Measurements from ENCODE around the gene ACAA1.

Gene ACAA1

GRCh38 chr3:38154033-38154494 is 17.1 kb upstream of the ACAA1 start:
- TF ChIP-seq CTCF (conservative IDR thresholded peaks at IDR 0.05; ENCODE audit: control insufficient read depth, insufficient read depth, low read depth, low read length): no peak

GRCh38 chr3:38153221-38153620 is 16.3 kb upstream of the ACAA1 start:
- no peak for TF ChIP-seq CTCF (conservative IDR thresholded peaks at IDR 0.05; ENCODE audit: control insufficient read depth, insufficient read depth, low read depth, low read length)
- no peak for DNase-seq (ENCODE audit: low read depth)

More at GRCh38 chr3:38154033-38154494, 17.1 kb upstream of the ACAA1 start:
- DNase-seq (ENCODE audit: low read depth): peak; percentile 96
- H3K4me3 ChIP-seq (ENCODE audit: control insufficient read depth, low read depth, low read length): no peak overlapping the region

DNA sequence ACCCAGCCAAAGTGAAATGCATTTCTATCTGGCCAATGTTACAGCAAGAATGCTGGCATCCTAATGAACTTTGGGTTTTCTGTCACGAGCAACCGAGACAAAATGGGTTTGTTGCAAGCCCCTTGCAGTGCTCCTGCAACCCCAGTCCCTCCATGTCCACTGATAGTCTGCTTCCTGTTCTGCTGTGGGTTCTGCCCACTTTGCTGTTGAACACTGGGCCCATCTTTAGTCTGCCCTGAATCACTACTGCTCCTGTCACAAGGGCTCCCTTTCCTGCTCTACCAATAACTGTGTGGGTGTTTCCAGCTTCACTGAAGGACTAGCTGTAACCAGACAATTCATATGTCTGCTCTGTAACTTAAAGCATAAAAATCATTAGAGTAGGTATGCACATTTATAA is 15.7 kb upstream of the ACAA1 start:
- no peak overlapping the region for H3K4me3 ChIP-seq (ENCODE audit: control insufficient read depth, low read depth, low read length)
- TF ChIP-seq CTCF (conservative IDR thresholded peaks at IDR 0.05; ENCODE audit: control insufficient read depth, insufficient read depth, low read depth, low read length): no peak
- DNase-seq (ENCODE audit: low read depth): no peak

More at GRCh38 chr3:38153221-38153620, 16.3 kb upstream of the ACAA1 start:
- no peak overlapping the region for H3K4me3 ChIP-seq (ENCODE audit: control insufficient read depth, low read depth, low read length)

- DNase-seq (ENCODE audit: low read depth): peak; percentile 40
- H3K4me3 ChIP-seq (ENCODE audit: control insufficient read depth, low read depth, low read length): no peak overlapping the region
- no peak for TF ChIP-seq CTCF (conservative IDR thresholded peaks at IDR 0.05; ENCODE audit: control insufficient read depth, insufficient read depth, low read depth, low read length)
These were observed 14.8 kb upstream of the ACAA1 start for GRCh38 chr3:38151667-38152265.

- H3K4me3 ChIP-seq (ENCODE audit: control insufficient read depth, low read depth, low read length): no peak overlapping the region
- peak; percentile 21 for TF ChIP-seq CTCF (conservative IDR thresholded peaks at IDR 0.05; ENCODE audit: control insufficient read depth, insufficient read depth, low read depth, low read length)
- no peak for DNase-seq (ENCODE audit: low read depth)
These were observed 14.0 kb upstream of the ACAA1 start for GRCh38 chr3:38150780-38151528.

DNA sequence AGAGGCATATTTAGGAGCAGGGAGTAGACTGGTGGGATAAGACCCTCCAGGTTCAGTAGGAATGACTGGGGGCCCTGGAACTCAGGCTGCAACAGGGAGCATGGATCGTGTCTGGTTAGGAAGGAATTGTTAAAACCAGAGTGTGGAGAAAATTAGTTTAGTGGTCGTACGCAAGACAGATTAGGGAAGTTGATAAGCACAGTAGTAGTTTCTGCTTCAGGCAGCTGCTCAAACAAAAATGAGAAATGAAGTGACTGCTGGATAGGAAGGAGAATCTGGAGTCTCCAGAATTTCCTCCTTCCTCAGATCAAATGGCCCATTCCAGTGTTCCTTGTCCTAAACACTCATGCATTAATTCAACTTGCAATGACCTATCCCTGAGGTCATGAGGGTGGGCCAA is 12.8 kb upstream of the ACAA1 start:
- no peak overlapping the region for H3K4me3 ChIP-seq (ENCODE audit: control insufficient read depth, low read depth, low read length)
- no peak for TF ChIP-seq CTCF (conservative IDR thresholded peaks at IDR 0.05; ENCODE audit: control insufficient read depth, insufficient read depth, low read depth, low read length)
- no peak for DNase-seq (ENCODE audit: low read depth)
